K562 (cell line): ENCODE results near the gene ANKRD44. TPM values are rescaled to one million over a fixed set of nuclear protein-coding genes. Genes with fewer than 3 reads are reported as not detected.

Experiments
- polyA plus RNA-seq, 8 experiments: library from polyadenylated mRNA; depleted of rRNA in 4 of 8; stranded (reverse) in 5 of 8; unstranded in 3 of 8; fragments of >200 nt; fragmentation: Nextera tagmentation in 2 of 8; fragmentation: Illumina TruSeq in 1 of 8; extraction: Ambion mirVana in 2 of 8; extraction: Trizol in 1 of 8; gene quantifications; 2 replicates each; pipeline versions ENCODE4 v1.2.1 to v1.2.3, GENCODE V29; 2011 to 2014; ENCODE audit warnings: inconsistent platforms in 1 of 8, missing spikeins in 1 of 8
- total RNA-seq, 7 experiments: library from RNA; depleted of rRNA in 6 of 7; stranded (reverse); fragments of >200 nt in 6 of 7; fragmentation: Illumina TruSeq in 2 of 7; extraction: Trizol in 2 of 7; gene quantifications; 2 replicates each; pipeline versions ENCODE4 v1.2.1 to v1.2.3, GENCODE V29; 2011 to 2021; ENCODE audit warnings: low replicate concordance in 1 of 7
- TF ChIP-seq, protein P1 (sequence below), 2 experiments: fragments of 450-650 bp in 1 of 2; sonication (generic) in 1 of 2; formaldehyde crosslinking in 1 of 2; IDR thresholded peaks; 2 replicates each; pipeline versions ENCODE4 v1.7.1 to v1.9.0; 2016 to 2022; ENCODE audit warnings: inconsistent platforms in 1 of 2, mild to moderate bottlenecking in 1 of 2, missing genetic modification reagents in 1 of 2

Gene ANKRD44
- total and polyA plus RNA-seq, 9 of the 15 experiments (the other 6 are each of a cell fraction or from before 2014, with no cell fraction given): 0.03 to 0.64 (median 0.07) TPM; not detected in 3

GRCh38 chr2:196944570-196944969 is 366.0 kb downstream of the ANKRD44 start (continued):
- TF ChIP-seq, protein P1, sequence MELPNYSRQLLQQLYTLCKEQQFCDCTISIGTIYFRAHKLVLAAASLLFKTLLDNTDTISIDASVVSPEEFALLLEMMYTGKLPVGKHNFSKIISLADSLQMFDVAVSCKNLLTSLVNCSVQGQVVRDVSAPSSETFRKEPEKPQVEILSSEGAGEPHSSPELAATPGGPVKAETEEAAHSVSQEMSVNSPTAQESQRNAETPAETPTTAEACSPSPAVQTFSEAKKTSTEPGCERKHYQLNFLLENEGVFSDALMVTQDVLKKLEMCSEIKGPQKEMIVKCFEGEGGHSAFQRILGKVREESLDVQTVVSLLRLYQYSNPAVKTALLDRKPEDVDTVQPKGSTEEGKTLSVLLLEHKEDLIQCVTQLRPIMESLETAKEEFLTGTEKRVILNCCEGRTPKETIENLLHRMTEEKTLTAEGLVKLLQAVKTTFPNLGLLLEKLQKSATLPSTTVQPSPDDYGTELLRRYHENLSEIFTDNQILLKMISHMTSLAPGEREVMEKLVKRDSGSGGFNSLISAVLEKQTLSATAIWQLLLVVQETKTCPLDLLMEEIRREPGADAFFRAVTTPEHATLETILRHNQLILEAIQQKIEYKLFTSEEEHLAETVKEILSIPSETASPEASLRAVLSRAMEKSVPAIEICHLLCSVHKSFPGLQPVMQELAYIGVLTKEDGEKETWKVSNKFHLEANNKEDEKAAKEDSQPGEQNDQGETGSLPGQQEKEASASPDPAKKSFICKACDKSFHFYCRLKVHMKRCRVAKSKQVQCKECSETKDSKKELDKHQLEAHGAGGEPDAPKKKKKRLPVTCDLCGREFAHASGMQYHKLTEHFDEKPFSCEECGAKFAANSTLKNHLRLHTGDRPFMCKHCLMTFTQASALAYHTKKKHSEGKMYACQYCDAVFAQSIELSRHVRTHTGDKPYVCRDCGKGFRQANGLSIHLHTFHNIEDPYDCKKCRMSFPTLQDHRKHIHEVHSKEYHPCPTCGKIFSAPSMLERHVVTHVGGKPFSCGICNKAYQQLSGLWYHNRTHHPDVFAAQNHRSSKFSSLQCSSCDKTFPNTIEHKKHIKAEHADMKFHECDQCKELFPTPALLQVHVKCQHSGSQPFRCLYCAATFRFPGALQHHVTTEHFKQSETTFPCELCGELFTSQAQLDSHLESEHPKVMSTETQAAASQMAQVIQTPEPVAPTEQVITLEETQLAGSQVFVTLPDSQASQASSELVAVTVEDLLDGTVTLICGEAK (IDR thresholded peaks at IDR 0.05): no peak
- TF ChIP-seq, protein P1 (CRISPR knock-in tag; IDR thresholded peaks at IDR 0.05): no peak
